Cardiac fibroblast (primary cell): ENCODE results near the gene ANGPT4.
A peak's percentile ranks its signal among the peaks of the same experiment; 100 is the strongest.

ENCODE experiments used
- DNase-seq, 2 donors: peaks; one replicate each; pipeline versions ENCODE4 v3.0.0 to v3.0.0-alpha.2; 2010; ENCODE audit warnings: low read depth in 2 of 2
- H3K4me3 ChIP-seq, 2 donors: replicated peaks in 1 of 2; 1 replicate in 1 of 2; 2 replicates in 1 of 2; pipeline ENCODE4 v1.5.1; 2011; ENCODE audit warnings: low read depth in 2 of 2, low read length in 2 of 2, mild to moderate bottlenecking in 2 of 2, moderate library complexity in 1 of 2
- CTCF ChIP-seq: IDR thresholded peaks from one replicate; pipeline ENCODE4 v1.5.1; 2011; ENCODE audit warnings: low read depth, mild to moderate bottlenecking, low read length, inconsistent platforms

Gene ANGPT4

GRCh38 chr20:878511-879307, 37.4 kb downstream of the ANGPT4 start:
- no peak overlapping the region for H3K4me3 ChIP-seq
- DNase-seq: peak; percentile 32 to 35
- TF ChIP-seq CTCF: no peak

- no peak for TF ChIP-seq CTCF
- DNase-seq: no peak
- no peak overlapping the region for H3K4me3 ChIP-seq
These were observed 38.3 kb downstream of the ANGPT4 start for GRCh38 chr20:877814-878213.

GRCh38 chr20:875115-875514, 41.0 kb downstream of the ANGPT4 start:
- DNase-seq: no peak
- no peak for TF ChIP-seq CTCF
- H3K4me3 ChIP-seq: no peak overlapping the region

GRCh38 chr20:873875-874607, 42.1 kb downstream of the ANGPT4 start:
- DNase-seq: no peak
- TF ChIP-seq CTCF: no peak
- no peak overlapping the region for H3K4me3 ChIP-seq

GRCh38 chr20:872855-873520, 43.1 kb downstream of the ANGPT4 start:
- TF ChIP-seq CTCF: no peak
- no peak overlapping the region for H3K4me3 ChIP-seq
- no peak for DNase-seq

DNA sequence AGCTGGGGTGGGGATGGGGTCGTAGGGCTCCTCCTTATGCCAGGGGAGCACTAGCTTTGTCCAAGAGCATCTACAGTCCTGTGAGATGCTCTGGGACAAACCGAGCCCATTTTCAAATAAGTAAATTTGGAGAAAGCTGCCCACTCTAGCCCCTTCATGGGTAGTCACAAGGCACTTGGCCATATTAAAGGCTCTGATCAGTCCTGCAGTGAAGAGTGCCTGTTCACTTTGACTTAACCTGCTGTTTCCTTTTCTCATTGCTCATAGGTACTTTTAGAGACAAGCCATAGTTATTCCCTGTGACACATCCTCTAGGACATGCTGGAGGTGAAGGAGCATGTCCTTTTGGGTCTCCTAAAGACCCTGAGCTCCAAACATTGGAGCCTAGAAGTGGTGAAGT, 44.2 kb downstream of the ANGPT4 start:
- no peak for DNase-seq
- no peak overlapping the region for H3K4me3 ChIP-seq
- no peak for TF ChIP-seq CTCF
